ENCODE data around the gene SPATA33.

DNA sequence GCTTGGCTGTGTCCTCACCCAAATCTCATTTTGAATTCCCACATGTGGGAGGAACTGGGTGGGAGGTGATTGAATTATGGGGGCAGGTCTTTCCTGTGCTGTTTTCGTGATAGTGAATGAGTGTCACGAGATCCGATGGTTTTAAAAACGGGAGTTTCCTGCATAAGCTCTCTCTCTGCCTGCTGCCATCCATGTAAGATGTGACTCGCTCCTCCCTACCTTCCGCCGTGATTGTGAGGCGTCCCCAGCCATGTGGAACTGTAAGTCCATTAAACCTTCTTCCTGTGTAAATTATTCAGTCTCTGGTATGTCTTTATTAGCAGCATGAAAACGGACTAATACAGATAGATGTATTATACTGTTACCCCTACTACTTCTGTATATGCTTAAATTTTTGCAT is 3.6 kb downstream of the SPATA33 start:
- TF ChIP-seq, protein P1, sequence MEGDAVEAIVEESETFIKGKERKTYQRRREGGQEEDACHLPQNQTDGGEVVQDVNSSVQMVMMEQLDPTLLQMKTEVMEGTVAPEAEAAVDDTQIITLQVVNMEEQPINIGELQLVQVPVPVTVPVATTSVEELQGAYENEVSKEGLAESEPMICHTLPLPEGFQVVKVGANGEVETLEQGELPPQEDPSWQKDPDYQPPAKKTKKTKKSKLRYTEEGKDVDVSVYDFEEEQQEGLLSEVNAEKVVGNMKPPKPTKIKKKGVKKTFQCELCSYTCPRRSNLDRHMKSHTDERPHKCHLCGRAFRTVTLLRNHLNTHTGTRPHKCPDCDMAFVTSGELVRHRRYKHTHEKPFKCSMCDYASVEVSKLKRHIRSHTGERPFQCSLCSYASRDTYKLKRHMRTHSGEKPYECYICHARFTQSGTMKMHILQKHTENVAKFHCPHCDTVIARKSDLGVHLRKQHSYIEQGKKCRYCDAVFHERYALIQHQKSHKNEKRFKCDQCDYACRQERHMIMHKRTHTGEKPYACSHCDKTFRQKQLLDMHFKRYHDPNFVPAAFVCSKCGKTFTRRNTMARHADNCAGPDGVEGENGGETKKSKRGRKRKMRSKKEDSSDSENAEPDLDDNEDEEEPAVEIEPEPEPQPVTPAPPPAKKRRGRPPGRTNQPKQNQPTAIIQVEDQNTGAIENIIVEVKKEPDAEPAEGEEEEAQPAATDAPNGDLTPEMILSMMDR (IDR thresholded peaks at IDR 0.05; ENCODE audit: low read depth, low read length): no peak
- no peak for TF ChIP-seq EZH2phosphoT487 (IDR thresholded peaks at IDR 0.05; ENCODE audit: low read depth)

Data from OCI-LY3 (cell line).